Embryonic facial prominence (tissue), 1 donor: ENCODE data around the gene S100Z.

ENCODE experiments used
- DNase-seq: peaks from one replicate; pipeline ENCODE4 v3.0.0-alpha.2; 2016; ENCODE audit errors: extremely low spot score

The S100Z gene

GRCh38 chr5:76952795-76953536 is 103.2 kb downstream of the S100Z start, which contains the start of gene CRHBP:
CRHBP (plus strand) TSS chr5:76953045; CDS start chr5:76953135, 90 bp downstream.
- no peak for DNase-seq

DNA sequence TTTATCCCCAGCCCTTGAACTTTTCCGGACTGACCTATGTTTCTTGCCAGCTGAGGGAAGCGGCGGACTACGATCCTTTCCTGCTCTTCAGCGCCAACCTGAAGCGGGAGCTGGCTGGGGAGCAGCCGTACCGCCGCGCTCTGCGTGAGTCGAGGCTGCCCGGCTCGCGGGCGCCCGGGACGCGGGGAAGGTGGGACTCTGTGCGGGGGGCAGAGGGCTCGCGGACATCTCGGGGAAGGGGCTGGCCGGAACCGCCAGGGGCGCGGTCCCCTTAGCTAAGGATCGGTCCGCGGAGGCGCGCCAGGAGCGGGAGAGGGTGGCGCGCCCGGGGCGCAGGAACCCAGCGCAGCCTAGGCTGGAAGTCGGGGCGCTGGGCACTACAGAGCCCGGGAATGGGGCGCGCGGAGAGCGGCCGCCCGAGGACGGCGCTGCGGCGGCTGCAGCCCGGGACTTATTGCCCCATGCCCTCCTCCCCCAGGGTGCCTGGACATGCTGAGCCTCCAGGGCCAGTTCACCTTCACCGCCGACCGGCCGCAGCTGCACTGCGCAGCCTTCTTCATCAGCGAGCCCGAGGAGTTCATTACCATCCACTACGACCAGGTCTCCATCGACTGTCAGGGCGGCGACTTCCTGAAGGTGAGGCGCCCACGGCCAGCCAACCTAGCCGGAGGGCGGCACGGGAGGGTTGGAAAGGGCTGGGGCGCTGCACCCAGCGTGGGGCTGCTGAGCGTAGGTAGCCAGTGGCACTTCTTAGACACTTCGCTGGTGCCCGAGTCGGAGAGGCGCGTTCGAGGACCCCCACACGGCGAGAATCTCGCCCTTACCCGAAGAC is 104.0 kb downstream of the S100Z start:
- no peak for DNase-seq

- DNase-seq, result no peak
These were observed 104.6 kb downstream of the S100Z start for GRCh38 chr5:76954383-76954763.

DNA sequence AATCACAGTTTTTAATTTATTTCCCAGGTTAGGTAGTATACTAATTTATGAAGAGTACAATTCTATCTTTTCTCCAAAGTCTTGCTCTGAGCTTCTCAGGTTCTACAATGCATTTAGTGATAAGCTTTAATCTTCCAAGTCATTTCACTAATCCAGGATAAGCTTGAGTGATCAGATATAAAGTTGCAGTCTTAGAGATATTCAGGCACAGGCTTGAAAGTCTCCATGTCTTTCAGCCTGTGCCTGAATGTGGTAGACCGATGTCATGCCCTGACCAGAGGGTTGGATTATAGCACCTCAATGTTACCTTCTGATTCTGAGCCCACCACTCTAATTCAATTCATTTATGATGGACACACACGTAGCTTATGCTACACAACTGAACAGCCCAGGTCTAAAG is 106.2 kb downstream of the S100Z start:
- no peak for DNase-seq

DNA sequence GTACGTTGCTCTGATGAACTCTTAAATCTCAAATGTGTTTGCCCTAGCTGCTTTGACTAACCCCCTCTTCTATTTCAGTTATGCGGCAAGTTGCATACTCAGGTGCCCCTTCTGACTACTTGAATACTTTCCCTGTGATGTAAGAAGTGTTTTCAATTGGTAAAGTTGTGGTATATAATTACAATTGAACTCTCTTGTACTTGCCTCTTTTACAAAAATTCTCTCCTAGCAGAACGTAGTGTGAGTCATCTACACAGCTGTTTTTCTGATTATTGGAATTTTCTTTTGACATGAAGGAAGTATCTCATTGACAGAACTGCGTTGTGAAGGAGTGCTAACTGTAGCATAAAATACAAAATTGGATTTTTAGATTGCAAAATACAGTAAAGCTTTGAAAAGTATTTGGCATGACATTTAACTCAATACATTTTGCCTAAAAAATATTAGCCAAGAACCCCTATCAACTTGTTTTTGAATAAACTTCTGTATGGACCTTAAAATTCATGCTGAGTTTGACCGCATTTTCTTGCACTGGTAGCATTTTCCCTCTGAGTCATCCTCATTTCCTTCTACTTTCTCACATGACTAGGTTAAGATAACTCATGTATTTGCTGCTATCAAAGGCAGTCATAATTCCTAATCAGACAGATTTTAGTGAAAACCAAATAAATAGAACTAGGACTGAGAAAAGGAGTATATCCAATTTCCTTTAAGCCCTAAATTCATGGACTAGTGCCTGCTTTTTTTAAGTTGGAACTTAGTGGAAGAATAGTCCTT is 109.4 kb downstream of the S100Z start:
- DNase-seq, result no peak

- peak; percentile 24 for DNase-seq
These were observed 110.3 kb downstream of the S100Z start for GRCh38 chr5:76960004-76960625.

DNA sequence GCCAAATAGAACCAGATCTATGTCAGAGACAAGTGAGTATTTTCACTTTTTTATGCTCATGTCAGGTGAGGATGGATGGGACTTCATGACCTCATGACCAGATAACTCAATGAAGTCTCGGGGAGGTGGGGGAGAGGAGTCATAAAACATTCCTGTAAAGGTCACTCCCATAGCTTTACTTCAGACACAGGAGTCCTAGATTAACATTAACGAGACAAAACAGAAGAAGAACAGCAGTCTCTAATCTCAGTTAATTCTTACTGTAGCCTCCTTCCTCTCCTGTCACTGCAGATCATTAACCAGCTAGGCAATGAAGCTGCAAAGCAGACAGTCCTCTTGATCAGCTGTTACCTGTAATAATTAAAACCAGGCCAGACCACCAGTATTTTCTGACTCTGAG is 114.2 kb downstream of the S100Z start:
- DNase-seq, result no peak
